ENCODE results near the gene CST3. TPM values are rescaled to one million over a fixed set of nuclear protein-coding genes. Genes with fewer than 3 reads are reported as not detected.
"Not testable (repeated sequence)": the region's sequence is repeated elsewhere in the genome, so short reads cannot be mapped to it uniquely, and the experiment has no call there.

CST3 gene
- total and polyA plus RNA-seq, 10 of the 15 experiments (the other 5 are each of a cell fraction or from before 2014, with no cell fraction given), result 11.8 to 127 (median 57.8) TPM

GRCh38 chr20:23622839-23623343 lies 14.9 kb downstream of the CST3 start (continued):
- TF ChIP-seq SPI1 (IDR thresholded peaks at IDR 0.05; ENCODE audit: borderline replicate concordance, insufficient read depth, low read depth, low read length) (peak; percentile 64; the same call in 1 of the 2 replicates), RUNX3 (IDR thresholded peaks at IDR 0.05; ENCODE audit: low read length) (0 out of 2 replicates have a peak, but pooled peaks have one; percentile 32), RELB (IDR thresholded peaks at IDR 0.05; ENCODE audit: low read depth) (no peak), HCFC1 (IDR thresholded peaks at IDR 0.05; ENCODE audit: low read length) (no peak), IKZF2 (IDR thresholded peaks at IDR 0.05) (peak; percentile 64 to 73; a peak in 3 of 4 replicates), SIN3A (IDR thresholded peaks at IDR 0.05; ENCODE audit: low read depth, low read length) (no peak), EP300 (IDR thresholded peaks at IDR 0.05; ENCODE audit: borderline replicate concordance in 1 of 2, control insufficient read depth in 1 of 2, low read depth in 2 of 2, low read length in 2 of 2) (no peak), FOS (IDR thresholded peaks at IDR 0.05; ENCODE audit: borderline replicate concordance, extremely low read depth, insufficient read length) (no peak), MTA2 (IDR thresholded peaks at IDR 0.05; ENCODE audit: low read depth) (no peak), ZNF24 (IDR thresholded peaks at IDR 0.05) (no peak), CTCF (IDR thresholded peaks at IDR 0.05 in 2 of 3, conservative IDR thresholded peaks at IDR 0.05 in 1 of 3; ENCODE audit: control insufficient read depth in 2 of 3, extremely low read depth in 1 of 3, insufficient read depth in 1 of 3, low read depth in 3 of 3, low read length in 3 of 3) (no peak), EED (IDR thresholded peaks at IDR 0.05; ENCODE audit: low read depth) (peak; percentile 88)

- SMC1A ChIA-PET (ENCODE audit: uncharacterized antibody, unreplicated experiment), result not testable (repeated sequence)
- RAD21 ChIA-PET (ENCODE audit: unreplicated experiment), result interaction anchor here (1.3 kb wide), 1 partner anchor 20 kb away, joined by 3 read pairs; no protein-coding TSS in a partner anchor
Observed at GRCh38 chr20:23622401-23622800, 15.4 kb downstream of the CST3 start.

More at GRCh38 chr20:23622401-23622800, 15.4 kb downstream of the CST3 start:
- H3K27ac ChIP-seq (ENCODE audit: control insufficient read depth, insufficient read depth); H3K4me2 ChIP-seq (ENCODE audit: control insufficient read depth, insufficient read depth); H3K79me2 ChIP-seq (ENCODE audit: control insufficient read depth, insufficient read depth, low read length); H3K27me3 ChIP-seq (replicated peaks in 1 of 2; ENCODE audit: control insufficient read depth in 2 of 2, insufficient read depth in 2 of 2, low read length in 1 of 2); POLR2A ChIA-PET; intact Hi-C loops (cut with micrococcal nuclease; ENCODE audit: unreplicated experiment); H4K20me1 ChIP-seq (ENCODE audit: control insufficient read depth, insufficient read depth); H3K9ac ChIP-seq (ENCODE audit: control insufficient read depth, insufficient read depth, low read length); FAIRE-seq; H3K36me3 ChIP-seq (ENCODE audit: control insufficient read depth in 2 of 2, insufficient read depth in 2 of 2, low read length in 1 of 2); DNase-seq (ENCODE audit: low read depth, low spot score); in situ Hi-C loops (cut with MboI); H3K4me3 ChIP-seq; ATAC-seq; H2AFZ ChIP-seq (ENCODE audit: control insufficient read depth, low read depth, low read length); H3K9me3 ChIP-seq (replicated peaks; ENCODE audit: control insufficient read depth, insufficient read depth, low read length); BruUV-seq (replicated peaks): not testable (repeated sequence)
- CTCF ChIA-PET, result interaction anchor here (0.6 kb wide), 1 partner anchor 8 kb away, joined by 3 read pairs; no protein-coding TSS in a partner anchor
- WGBS (ENCODE audit: insufficient coverage, insufficient replicate concordance, low lambda C conversion rate, missing lambda C conversion rate), result 0% methylated on average over 3 of the region's 3 CpGs
- H3K4me1 ChIP-seq (ENCODE audit: control insufficient read depth, insufficient read depth, low read length), result peaks cover 14% of the 10 kb centered on the region

Data from GM12878 (cell line).